OCI-LY7 (cell line): ENCODE data around the gene NFIA. TPM values are rescaled to one million over a fixed set of nuclear protein-coding genes. Genes with fewer than 3 reads are reported as not detected.

Experiments
- BruUV-seq: library from RNA; stranded (reverse); fragments of 400-500 nt; replicated peaks from 2 replicates; lab custom pipeline; 2021; lab: Mats Ljungman, UMichigan
- CTCF ChIA-PET: fragments of 300-600 bp; sonication (Branson Sonifier 250); formaldehyde crosslinking; loops from one replicate; lab custom pipeline; 2022; ENCODE audit warnings: antibody characterized with exemption; ENCODE audit not compliant: unreplicated experiment; lab: Charles Lee
- POLR2A ChIA-PET: fragments of 300-600 bp; sonication (Branson Sonifier 250); formaldehyde crosslinking; loops from one replicate; lab custom pipeline; 2022; ENCODE audit warnings: antibody characterized with exemption; lab: Charles Lee
- DNase-seq: peaks from one replicate; pipeline ENCODE4 v3.0.0-alpha.2; 2015; ENCODE audit warnings: low spot score
- H2AFZ ChIP-seq: fragments of 200-600 bp; sonication (generic), shearing (Covaris generic); 2 replicates; pipeline ENCODE4 v1.6.1; 2014; ENCODE audit warnings: mild to moderate bottlenecking, antibody characterized with exemption, low read length, moderate library complexity
- H3K27ac ChIP-seq: fragments of 200-600 bp; sonication (generic); 2 replicates; pipeline ENCODE4 v1.5.1; 2014; ENCODE audit warnings: mixed run types, low read depth, mild to moderate bottlenecking, moderate library complexity, low read length, inconsistent platforms; ENCODE audit not compliant: poor library complexity, severe bottlenecking
- H3K36me3 ChIP-seq: fragments of 200-600 bp; sonication (generic); 2 replicates; pipeline ENCODE4 v1.6.1; 2014; ENCODE audit warnings: mild to moderate bottlenecking, antibody characterized with exemption, low read length, moderate library complexity, mixed read lengths; ENCODE audit not compliant: insufficient read depth
- H3K4me1 ChIP-seq: fragments of 200-600 bp; sonication (generic); 2 replicates; pipeline ENCODE4 v1.5.1; 2014; ENCODE audit warnings: mild to moderate bottlenecking, low read length; ENCODE audit not compliant: insufficient read depth, poor library complexity, severe bottlenecking
- H3K4me2 ChIP-seq: fragments of 200-600 bp; sonication (generic); 2 replicates; pipeline ENCODE4 v1.6.1; 2014; ENCODE audit warnings: mild to moderate bottlenecking, low read length
- H3K4me3 ChIP-seq: fragments of 200-600 bp; sonication (generic); 2 replicates; pipeline ENCODE4 v1.5.1; 2014; ENCODE audit warnings: mild to moderate bottlenecking, low read depth, low read length; ENCODE audit not compliant: poor library complexity, severe bottlenecking
- H3K79me2 ChIP-seq: fragments of 200-600 bp; sonication (generic); 2 replicates; pipeline ENCODE4 v1.6.1; 2016; ENCODE audit warnings: low read depth, mild to moderate bottlenecking, low read length, moderate library complexity, mixed read lengths; ENCODE audit not compliant: insufficient read depth
- H3K9me2 ChIP-seq: fragments of 200-600 bp; sonication (generic); 2 replicates; pipeline ENCODE4 v1.6.1; 2016; ENCODE audit warnings: mild to moderate bottlenecking, low read length, mixed read lengths; ENCODE audit not compliant: insufficient read depth
- H3K9me3 ChIP-seq: fragments of 200-600 bp; sonication (generic); 2 replicates; pipeline ENCODE4 v1.6.1; 2014; ENCODE audit warnings: mild to moderate bottlenecking, mixed run types, low read length, mixed read lengths
- H4K20me1 ChIP-seq: fragments of 200-600 bp; sonication (generic); 2 replicates; pipeline ENCODE4 v1.6.1; 2014; ENCODE audit warnings: mild to moderate bottlenecking, antibody characterized with exemption, low read length, moderate library complexity, mixed read lengths; ENCODE audit not compliant: insufficient read depth
- EZH2phosphoT487 ChIP-seq: fragments of 200-600 bp; sonication (generic); IDR thresholded peaks from 2 replicates; pipeline ENCODE4 v1.6.1; 2018; ENCODE audit warnings: low read depth, borderline replicate concordance, mild to moderate bottlenecking, mixed run types, antibody characterized with exemption, low read length, moderate library complexity, mixed read lengths
- intact Hi-C: fragments of 100-400 bp; cut with micrococcal nuclease; formaldehyde crosslinking; loops from one replicate; pipeline ENCODE4 v1.10.0; 2022; ENCODE audit not compliant: unreplicated experiment
- total RNA-seq, 2 experiments: library from RNA; depleted of rRNA in 1 of 2; stranded (reverse); fragments of >200 nt in 1 of 2; shearing (Covaris generic) in 1 of 2; gene quantifications; 2 replicates each; pipeline ENCODE4 v1.2.3, GENCODE V29; 2014 to 2022
- TF ChIP-seq, protein P1 (sequence below): fragments of 200-600 bp; sonication (generic); conservative IDR thresholded peaks from 2 replicates; pipeline ENCODE4 v1.5.1; 2014; ENCODE audit warnings: mild to moderate bottlenecking, antibody characterized with exemption, low read length, moderate library complexity, mixed read lengths

The NFIA gene
- total RNA-seq, 2 experiments from 2014 or later = 2.8 to 18.8 TPM

DNA sequence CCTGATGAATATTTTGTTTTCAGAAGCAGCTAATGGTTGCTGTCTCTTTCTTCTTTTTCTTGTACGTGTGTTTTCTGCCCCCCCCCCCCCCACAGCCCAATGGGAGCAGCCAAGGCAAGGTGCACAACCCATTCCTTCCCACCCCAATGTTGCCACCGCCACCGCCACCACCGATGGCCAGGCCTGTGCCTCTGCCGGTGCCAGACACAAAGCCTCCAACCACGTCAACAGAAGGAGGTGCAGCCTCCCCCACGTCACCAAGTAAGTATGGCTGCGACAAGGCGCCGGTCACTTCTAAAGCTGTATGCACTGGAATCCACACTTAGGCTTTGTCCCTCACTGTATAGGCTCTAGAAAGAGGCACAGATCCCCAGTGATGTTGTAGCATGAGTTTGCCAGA is 324.1 kb downstream of the NFIA start:
- CTCF ChIA-PET = interaction anchor here (0.6 kb wide), 1 partner anchor 67 kb away, joined by 4 read pairs; no protein-coding TSS in a partner anchor
- BruUV-seq = no TSS peak
- no peaks in the 10 kb centered on the region for H3K4me1 ChIP-seq

DNA sequence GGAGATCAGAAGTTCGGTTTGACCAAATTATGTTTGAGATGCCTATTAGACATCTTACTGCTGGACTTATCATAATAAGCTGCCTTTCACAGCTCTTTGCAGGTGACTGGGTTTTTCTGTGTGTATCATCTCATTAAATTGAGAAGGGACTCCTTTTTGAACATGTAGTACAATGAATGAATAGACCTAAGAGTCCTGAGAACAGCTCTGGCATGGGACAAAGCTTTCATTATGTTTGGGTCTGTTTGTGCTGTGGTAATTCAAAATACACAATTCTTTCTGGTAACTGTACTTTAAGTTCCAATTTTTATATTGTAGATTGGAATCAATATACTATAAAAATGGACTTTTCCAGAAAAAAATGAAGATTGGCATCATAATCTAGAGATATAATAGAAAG is 330.2 kb downstream of the NFIA start:
- intact Hi-C loops = no loop called here
- no peaks in the 10 kb centered on the region for H3K9me3 ChIP-seq
- H3K4me1 ChIP-seq = no peaks in the 10 kb centered on the region
- no TSS peak for BruUV-seq
- POLR2A ChIA-PET = no interaction called here
- no peak overlapping the region for H3K4me3 ChIP-seq
- CTCF ChIA-PET = no interaction called here
- no peak for TF ChIP-seq EZH2phosphoT487
- TF ChIP-seq, protein P1, sequence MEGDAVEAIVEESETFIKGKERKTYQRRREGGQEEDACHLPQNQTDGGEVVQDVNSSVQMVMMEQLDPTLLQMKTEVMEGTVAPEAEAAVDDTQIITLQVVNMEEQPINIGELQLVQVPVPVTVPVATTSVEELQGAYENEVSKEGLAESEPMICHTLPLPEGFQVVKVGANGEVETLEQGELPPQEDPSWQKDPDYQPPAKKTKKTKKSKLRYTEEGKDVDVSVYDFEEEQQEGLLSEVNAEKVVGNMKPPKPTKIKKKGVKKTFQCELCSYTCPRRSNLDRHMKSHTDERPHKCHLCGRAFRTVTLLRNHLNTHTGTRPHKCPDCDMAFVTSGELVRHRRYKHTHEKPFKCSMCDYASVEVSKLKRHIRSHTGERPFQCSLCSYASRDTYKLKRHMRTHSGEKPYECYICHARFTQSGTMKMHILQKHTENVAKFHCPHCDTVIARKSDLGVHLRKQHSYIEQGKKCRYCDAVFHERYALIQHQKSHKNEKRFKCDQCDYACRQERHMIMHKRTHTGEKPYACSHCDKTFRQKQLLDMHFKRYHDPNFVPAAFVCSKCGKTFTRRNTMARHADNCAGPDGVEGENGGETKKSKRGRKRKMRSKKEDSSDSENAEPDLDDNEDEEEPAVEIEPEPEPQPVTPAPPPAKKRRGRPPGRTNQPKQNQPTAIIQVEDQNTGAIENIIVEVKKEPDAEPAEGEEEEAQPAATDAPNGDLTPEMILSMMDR = no peak
- H4K20me1 ChIP-seq = no peaks in the 10 kb centered on the region
- H3K4me2 ChIP-seq = no peak overlapping the region
- no peak for DNase-seq
- no peak overlapping the region for H2AFZ ChIP-seq
- no peak overlapping the region for H3K27ac ChIP-seq
- no peaks in the 10 kb centered on the region for H3K79me2 ChIP-seq
- H3K9me2 ChIP-seq = no peaks in the 10 kb centered on the region
- H3K36me3 ChIP-seq = no peaks in the 10 kb centered on the region

More for the DNA sequence above, 324.1 kb downstream of the NFIA start:
- no peaks in the 10 kb centered on the region for H3K79me2 ChIP-seq
- H4K20me1 ChIP-seq = no peaks in the 10 kb centered on the region
- H2AFZ ChIP-seq = no peak overlapping the region
- POLR2A ChIA-PET = interaction anchor here (0.6 kb wide), 1 partner anchor 40 kb away, joined by 3 read pairs; no protein-coding TSS in a partner anchor
- H3K4me3 ChIP-seq = no peak overlapping the region
- H3K4me2 ChIP-seq = no peak overlapping the region
- TF ChIP-seq EZH2phosphoT487 = no peak
- TF ChIP-seq, protein P1 = no peak
- no peaks in the 10 kb centered on the region for H3K36me3 ChIP-seq
- H3K9me2 ChIP-seq = no peaks in the 10 kb centered on the region
- H3K9me3 ChIP-seq = no peaks in the 10 kb centered on the region
- DNase-seq = no peak
- intact Hi-C loops = no loop called here
- H3K27ac ChIP-seq = no peak overlapping the region

DNA sequence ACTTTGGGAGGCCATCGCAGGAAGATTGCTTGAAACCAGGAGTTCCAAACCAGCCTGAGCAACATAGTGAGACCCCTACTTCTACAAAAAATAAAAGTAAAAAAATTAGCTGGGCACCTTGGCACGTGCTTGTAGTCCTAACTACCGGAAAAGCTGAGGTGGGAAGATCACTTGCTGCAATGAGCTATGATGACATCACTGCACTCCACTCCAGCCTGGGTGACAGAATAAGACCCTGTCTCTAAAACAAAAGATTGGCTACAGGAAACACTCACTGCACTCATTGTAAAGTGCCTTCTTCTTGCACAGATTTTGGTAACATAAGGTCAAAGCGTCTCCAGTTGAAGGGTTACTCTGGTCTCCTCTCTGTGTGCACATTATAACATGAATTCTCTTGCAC is 336.8 kb downstream of the NFIA start:
- intact Hi-C loops = no loop called here
- Histone ChIP-seq H3K9me3 (no peaks in the 10 kb centered on the region), H2AFZ (no peak overlapping the region), H4K20me1 (no peaks in the 10 kb centered on the region), H3K4me1 (no peaks in the 10 kb centered on the region), H3K79me2 (no peaks in the 10 kb centered on the region), H3K4me3 (no peak overlapping the region), H3K36me3 (no peaks in the 10 kb centered on the region), H3K27ac (no peak overlapping the region), H3K9me2 (no peaks in the 10 kb centered on the region), H3K4me2 (no peak overlapping the region)
- no peak for DNase-seq
- CTCF ChIA-PET = no interaction called here
- POLR2A ChIA-PET = interaction anchor here (0.5 to 0.6 kb wide), 2 partner anchors 324 to 332 kb away, joined by 3 read pairs; no protein-coding TSS in a partner anchor
- BruUV-seq = no TSS peak
- TF ChIP-seq, protein P1 = no peak
- TF ChIP-seq EZH2phosphoT487 = no peak
